Stimulated activated CD8-positive, alpha-beta memory T cell treated with anti-CD3 and anti-CD28 coated beads, Interleukin-15, amount 100 ng/mL, for 1 hour (primary cell): Measurements from ENCODE around the gene STPG4.

Source experiments
- DNase-seq: peaks from one replicate; pipeline ENCODE4 v3.0.0-alpha.2; 2020; ENCODE audit warnings: low read depth

STPG4 gene

DNA sequence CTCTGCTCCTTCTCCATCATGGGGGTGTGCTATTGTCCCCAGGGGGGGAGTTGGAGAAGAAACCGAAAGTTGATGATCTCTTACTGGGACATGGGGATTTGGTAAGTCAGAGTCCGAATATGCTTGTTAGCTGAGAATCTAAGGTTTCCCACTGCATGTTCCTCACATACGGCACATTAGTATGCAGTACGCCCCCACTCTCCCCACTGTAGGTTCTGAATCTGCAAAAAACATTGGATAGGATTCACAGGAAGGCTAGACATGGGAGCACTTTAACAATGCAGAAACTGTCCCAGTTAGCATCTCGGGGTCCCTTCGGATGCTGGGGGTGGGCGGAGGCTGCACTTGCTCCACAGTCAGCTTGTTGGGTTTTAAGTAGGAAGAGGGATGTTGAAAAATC lies 102.3 kb downstream of the STPG4 start:
- no peak for DNase-seq

DNA sequence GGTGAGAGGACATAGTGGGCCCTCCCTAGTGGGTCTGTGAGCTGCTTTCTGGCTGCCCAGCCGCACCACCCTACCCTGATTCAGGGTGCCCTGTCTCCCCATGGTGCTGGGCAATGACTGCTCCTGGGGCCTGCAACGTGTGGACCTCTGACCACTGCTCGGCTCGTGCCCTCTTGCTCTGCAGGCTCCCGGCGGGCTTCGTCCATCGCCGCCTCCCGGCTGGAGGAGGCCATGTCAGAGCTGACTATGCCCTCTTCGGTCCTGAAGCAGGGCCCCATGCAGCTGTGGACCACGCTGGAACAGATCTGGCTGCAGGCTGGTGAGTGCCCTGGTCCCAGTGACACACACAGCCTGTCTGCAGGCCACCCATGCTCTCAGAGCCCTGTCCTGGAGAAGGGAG lies 103.5 kb downstream of the STPG4 start:
- no peak for DNase-seq

- no peak for DNase-seq
Observed at GRCh38 chr2:47050762-47051161, 104.3 kb downstream of the STPG4 start.

- no peak for DNase-seq
Observed at GRCh38 chr2:47050021-47050760, 104.9 kb downstream of the STPG4 start.

GRCh38 chr2:47049502-47049901 lies 105.6 kb downstream of the STPG4 start:
- no peak for DNase-seq

- DNase-seq = no peak
Observed at GRCh38 chr2:47048801-47049480, 106.2 kb downstream of the STPG4 start.

GRCh38 chr2:47046271-47046670 lies 108.8 kb downstream of the STPG4 start:
- no peak for DNase-seq

- DNase-seq = no peak
Observed at GRCh38 chr2:47043891-47044239, 111.2 kb downstream of the STPG4 start.

DNA sequence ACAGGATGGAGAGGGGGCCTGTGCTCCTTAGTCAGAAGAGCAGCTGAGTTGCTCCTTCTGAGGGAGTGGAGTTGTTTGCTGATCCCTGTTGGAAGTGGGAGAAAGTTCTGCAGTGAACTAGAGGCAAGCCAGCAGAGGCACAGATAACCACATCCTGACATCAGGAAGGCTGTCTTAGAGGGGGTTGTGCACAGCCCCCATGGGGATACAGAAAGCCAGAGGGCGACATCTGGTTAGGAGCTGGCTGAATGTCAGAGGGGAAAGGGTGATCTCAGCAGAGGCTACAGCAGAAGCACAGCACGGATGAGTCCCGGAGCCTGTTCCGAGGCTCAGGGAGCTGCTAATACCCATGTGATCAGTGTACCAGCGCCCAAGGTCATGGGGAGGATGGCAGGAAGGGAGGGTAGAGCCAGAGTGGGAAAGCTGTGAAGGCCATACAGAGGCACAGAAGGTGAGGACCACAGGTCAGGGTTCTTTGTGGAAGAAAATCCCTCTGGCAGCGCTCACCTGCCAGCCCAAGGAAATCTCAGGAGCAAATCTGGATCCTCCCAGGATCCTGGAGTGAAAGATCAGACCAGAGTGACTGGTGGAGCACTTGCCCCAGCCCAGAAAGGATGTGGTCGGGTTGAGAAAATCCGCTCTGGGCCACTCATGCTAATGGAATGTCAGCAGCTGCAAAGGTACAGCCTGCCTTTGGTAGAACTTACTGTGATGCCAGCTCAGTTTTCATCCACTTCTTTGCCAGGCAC lies 111.8 kb downstream of the STPG4 start:
- no peak for DNase-seq

DNA sequence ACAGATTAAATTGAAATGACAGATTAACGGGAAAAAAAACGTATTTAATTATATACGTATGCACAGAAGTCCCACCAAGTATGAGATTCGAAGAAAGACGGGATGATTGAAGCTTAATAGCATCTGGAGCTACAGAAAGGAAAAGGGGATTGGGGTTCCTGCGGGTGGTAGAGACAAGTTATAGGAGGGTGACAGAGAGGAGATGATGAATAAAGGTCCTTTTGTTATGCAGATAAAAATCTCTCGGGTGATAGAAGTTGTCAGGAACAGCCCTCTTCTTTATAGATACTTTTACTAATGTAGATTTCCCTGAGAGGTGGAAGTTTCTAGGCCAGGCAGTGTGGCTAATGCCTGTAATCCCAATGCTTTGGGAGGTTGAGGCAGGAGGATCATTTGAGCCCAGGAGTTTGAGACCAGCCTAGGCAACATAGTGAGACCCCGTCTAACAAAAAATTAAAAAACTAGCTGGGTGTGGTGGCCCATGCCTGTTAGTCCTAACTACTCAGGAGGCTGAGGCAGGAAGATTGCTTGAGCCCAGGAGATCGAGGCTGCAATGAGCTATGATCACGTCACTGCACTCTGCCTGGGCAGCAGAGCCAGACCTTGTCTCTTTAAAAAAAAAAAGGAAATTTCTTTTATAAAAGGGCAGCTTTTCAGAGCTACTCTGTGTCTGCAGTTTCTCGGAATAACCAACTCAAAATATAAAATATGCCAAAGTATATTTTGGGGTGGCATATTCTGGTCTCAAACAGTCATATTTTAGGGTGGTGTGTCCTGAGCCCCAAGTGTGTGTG lies 113.0 kb downstream of the STPG4 start:
- no peak for DNase-seq

GRCh38 chr2:47041063-47041462 lies 114.0 kb downstream of the STPG4 start:
- DNase-seq = no peak

- no peak for DNase-seq
Observed at GRCh38 chr2:47040651-47041050, 114.5 kb downstream of the STPG4 start.

GRCh38 chr2:47039913-47040562 lies 115.1 kb downstream of the STPG4 start:
- no peak for DNase-seq

- DNase-seq = no peak
Observed at GRCh38 chr2:47039489-47039870, 115.6 kb downstream of the STPG4 start.

DNA sequence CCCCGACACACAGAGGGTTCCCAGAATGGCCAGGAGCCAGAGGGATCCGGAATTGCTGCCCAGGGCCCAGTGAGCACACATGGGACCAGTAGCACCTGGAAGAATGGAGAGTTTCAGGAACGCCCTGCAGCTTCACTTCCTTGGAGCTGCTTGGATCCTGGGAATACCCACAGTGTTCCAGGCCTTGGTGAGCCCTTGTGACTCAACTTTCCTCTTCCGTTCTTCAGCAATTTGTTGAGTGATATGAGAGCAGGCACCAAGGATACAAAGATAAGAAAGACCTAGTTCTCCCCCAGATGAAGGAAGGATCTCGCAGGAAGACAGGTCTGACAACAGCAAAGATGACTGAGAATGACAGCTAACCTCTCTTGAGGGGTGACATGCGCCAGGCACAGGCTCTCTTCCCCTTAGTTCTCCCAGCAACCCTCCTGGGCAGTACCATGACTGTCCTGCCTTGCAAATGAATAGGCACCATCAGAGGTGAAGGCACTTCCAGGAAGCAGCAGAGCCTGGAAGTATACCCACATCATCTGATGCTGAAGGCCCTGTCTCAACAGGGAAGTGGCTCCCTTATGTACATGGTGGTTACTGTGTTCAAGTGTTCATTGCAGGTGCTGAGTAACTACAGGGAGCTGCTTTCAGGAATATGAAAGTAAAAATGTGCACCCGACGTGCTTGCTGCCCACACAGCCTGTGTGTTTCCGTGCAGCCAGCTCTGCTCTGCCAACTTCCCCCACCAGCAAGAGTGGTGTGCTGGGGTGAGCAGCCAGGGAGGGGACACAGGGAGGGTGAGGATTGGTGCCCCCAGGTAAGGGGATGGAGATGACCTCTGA lies 116.2 kb downstream of the STPG4 start:
- no peak for DNase-seq

- DNase-seq = no peak
Observed at GRCh38 chr2:47037678-47038077, 117.4 kb downstream of the STPG4 start.
